ENCODE results near the gene WRNIP1.
"Not testable (repeated sequence)": the region's sequence is repeated elsewhere in the genome, so short reads cannot be mapped to it uniquely, and the experiment has no call there.

Gene WRNIP1

DNA sequence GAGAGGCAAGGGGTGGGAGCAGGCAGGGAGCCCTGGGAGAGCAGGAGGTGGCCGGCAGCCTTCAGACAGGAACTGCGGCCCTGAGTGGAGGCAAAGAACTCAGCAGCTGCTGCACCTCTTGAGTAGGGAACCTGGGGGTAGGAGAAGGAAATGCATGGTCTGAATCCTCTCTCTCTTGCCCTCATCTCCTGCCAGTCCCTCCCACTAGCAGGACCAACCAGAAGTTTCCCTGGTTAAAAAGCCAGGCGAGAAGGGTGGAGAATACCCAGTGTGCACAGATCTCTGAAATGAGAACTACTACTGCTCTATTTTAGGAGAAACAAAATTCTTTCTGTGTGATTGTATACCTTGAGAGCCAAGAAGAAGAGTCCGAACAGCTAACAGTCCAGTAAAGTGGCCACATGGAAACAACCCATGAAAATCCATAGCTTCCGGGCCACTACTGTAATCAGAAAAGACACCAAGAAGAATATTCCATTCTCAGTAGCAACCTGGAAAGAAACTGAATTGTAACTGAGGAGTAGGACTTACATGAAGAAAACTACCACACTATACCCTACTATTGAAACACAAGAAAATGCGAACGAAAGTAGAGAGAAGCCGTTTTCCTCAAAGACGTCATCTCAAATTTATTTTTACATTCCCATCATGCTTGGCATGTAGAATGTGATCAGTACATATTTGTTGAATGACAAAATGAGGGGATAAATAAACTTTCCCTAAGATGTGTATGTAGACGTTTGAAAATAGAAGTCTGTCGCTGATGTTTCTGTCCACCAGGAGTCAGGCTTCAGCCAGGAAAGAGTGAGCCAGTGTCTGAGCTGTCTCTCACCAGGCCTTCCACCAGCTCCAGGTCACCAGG lies 25.6 kb downstream of the WRNIP1 start:
- DNase-seq, result peak; percentile 85

DNA sequence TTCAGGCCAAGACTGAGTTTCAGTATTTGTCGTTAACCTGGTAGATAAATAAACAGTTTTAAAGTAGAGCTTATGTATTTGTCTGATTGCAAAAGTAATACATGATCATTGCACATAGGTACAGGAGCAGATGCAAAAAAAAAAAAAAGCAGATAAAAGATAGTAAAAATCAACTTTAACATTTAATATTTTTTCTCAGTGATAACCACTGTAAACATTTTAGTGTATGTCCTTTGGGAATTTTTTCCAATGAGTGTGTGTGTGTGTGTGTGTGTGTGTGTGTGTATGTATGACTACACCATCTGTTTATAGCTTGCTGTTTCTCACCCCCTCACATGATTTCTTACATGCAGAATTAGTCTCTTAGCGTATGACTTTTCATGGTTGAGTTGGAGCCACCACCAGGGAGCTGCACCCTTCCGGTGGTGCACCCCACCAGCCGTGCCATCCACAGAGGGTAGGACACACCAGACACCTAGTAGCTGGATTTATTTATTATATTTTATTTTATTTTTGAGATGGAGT lies 26.3 kb downstream of the WRNIP1 start:
- DNase-seq, result no peak

DNA sequence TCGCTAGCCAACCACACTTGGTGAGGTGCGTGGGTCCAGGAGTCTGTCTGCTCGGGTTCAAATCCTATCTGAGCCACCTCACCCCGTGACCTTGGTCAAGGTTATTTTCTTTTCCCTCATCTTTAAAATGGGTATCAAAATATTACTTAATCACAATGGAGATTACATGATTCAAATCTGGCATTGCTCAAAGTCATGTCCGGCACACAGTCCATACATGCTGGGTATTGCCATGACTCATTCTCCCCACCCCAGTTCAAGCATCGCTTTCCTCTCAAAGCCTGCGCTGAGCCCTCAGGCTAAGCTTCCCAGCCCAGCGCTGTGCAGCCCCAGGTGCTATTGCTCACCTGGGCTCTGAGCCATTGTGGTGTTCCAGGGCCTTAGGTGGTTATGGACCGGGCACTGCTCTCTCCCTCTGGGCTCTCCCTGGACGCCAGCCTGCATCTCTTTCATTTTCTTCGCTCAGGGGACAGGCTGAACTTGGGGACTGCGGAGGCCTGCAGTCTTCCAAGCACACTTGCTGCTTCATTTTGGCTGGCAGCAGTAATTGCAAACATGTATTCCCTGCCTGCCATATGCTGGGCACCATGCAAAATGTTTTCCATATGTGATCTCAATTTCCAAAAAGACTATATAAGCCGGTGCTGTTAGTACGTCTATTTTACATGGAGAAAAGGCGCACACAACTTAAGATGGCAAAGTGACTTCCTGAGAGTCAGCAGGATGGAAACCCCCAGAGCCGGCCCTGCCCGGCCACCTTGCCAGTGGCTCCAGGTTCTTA lies 27.3 kb downstream of the WRNIP1 start:
- DNase-seq, result no peak

DNA sequence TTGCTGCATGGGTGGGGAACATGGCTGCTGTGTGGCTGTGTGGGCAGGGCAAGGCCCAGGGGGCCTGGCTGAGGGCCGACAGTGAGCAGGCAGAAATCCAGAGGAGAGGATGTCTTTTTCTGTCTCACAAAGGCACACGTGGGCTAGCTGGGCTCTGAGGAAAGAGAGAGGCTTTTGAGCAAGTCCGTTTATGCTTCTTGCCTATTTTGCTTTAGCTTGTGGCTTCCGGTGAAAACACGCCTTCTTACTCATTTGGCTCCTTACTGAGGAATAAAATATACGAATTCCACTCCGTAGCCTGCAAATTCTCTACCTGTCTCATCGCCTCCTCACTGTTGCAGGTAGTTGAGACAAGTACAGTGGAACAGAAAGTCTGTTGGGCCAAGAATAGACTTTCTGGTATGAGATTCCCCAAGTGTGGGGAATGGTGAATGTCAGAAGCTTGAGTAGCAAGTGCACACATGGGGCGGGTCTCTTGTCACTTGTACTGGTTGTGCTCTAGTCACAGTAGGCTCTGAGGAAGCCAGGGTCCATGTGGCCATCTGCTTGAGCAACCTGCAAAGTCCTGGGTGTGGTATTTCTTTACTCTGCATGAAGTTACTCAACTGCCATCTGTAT lies 28.4 kb downstream of the WRNIP1 start:
- DNase-seq, result no peak

DNA sequence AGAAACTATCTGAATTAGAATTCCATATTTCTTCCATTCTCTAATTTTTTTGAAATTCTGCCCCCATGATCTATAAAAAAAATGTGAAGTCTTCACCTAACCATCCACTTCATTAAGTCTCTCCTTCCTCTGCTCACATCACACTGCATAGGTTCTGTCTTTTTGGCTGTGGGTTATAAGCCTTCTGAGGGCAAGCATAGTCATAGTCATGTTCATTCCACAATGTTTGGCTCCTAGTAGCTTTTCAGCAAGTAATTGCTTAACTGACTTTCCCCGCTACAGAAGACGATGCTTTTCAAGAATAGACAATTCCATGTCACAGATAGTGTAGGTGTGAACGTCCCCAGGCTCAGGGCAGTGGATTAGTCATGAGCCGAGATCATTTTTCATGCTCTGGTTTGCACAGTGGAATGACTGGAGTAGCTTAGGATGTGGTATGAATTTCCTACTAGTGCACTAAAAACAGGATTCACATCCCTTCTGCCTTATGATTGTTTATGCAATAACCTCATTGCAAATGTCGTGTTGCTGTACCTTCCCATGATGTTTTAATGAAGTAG lies 29.1 kb downstream of the WRNIP1 start:
- DNase-seq, result no peak

DNA sequence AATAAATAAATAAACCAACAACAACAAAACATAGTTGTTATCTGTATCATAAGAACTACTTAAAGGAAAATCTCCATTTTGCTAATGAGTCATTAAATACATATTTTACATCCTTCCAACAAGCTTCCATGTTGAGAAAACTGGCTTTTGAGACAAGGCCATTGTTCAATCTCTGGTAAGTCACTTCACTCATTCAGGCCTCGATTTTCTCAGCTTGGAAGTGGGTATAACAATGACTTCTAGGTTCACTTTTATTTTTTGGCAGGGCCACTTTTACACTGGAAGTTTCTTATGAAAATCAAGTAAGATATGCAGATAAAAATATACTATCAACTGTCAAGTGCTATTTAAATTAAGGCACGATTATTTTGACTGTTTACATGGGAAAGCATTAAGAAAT lies 30.0 kb downstream of the WRNIP1 start:
- DNase-seq, result no peak

DNA sequence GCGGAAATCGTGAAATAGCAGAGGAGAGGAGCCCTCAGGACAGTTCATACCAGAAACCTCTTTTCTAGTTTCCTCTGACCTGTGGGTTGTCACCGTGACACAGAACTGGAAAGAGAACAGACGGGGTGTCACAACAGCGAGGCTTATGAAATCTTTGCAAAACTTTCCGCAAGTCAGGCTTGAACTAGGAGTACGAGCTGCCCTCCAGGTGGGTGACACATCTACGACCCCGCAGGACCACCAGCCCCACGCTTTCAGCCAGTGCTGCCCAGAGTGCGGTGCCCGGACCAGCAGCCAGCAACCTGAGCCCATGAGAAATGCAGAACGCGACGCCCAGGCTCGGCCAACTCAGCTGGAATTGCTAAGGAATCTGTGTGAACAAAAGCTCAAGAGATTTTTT lies 30.8 kb downstream of the WRNIP1 start:
- no peak for DNase-seq

DNA sequence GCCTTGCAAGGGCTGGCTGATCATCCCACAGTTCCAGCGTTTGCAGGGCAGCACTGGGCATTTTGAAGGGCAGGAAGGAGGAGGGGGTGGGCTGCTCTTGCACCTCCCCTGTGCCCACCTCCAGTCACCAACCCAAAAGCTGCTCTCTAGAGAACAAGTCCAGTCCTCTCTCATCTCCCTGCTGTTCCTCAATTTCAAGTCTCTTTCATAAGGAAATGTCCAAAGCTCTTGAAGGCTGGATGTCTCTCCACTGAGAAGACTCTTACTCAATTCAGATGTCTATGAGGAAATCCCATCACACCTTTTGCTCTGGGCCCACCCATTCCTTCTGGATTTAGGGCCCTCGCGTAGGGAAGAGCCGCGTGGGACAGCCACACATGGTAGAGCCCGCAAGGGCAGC lies 31.7 kb downstream of the WRNIP1 start:
- DNase-seq, result no peak

DNA sequence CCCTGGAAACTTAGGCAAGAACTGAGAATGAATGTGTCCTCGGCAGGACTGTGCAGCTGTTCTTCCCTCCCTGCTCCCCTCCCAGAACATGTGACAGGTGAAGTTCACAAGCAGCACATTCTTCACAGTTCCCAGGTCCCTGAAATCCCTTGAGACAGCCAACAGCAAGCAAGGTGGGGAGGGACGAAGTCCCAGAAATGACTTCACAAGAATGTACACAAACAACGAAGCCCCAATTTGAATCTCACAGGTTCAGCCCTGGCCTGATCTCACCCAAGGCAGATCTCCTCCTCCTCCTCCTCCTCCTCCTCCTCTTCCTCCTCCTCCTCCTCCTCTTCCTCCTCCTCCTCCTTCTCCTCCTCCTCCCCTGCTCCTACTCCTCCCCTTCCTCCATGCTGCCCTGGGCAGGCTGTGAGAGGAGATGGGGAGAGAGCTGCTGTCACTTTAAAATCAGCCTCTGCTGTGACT lies 32.4 kb downstream of the WRNIP1 start:
- DNase-seq, result no peak

DNA sequence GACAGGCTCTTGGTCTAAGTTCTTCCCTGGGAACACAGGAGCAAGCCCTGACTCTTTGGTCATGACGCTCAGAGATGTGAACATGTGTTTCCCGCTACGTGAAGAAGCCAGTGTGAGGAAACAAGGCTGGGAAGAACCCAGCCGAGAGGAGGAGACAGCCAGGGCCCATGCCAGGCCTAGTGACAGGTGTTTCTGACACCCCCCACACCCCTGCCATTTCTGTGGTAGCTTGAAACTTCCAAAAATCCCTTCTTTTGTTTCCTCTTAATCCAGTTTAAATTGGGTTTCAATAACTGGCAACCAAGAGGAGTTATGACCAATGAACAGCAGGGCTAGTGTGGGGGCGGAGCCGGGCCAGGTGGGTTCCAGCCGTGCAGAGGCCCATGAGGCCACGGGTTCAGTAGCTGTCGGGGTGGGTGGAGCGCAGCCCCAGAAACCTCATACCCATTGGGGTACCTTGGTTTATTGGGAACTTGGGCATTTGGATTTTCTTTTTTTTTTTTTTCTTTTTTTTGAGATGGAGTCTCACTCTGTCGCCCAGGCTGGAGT lies 33.5 kb downstream of the WRNIP1 start:
- DNase-seq, result no peak

DNA sequence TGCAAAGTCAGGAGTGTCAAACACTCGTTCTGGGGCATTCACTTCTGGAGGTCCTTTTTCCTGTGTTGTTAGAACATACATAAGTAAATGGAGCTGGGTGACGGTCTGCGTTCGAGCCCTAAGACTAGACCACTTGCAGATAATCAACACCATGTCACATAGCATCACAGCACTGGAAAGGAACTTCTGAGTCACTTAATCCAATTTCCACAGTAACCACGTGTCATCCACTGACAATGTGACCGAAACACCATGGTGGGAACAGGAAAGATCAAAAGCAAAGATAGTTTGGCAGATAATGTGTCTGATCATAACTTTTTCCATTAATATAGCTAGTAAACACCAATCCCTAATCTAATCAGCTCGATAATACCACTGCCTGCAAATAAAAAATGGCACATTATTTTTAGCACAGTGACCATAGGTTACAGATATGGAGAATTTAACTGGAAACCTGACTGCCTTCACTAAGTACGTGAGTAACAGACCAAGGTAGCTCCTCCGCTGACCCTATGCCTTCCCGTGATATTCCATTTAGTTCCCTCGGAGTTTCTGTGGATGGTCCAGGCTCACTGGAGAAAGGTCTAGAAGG lies 34.8 kb downstream of the WRNIP1 start:
- DNase-seq, result no peak

DNA sequence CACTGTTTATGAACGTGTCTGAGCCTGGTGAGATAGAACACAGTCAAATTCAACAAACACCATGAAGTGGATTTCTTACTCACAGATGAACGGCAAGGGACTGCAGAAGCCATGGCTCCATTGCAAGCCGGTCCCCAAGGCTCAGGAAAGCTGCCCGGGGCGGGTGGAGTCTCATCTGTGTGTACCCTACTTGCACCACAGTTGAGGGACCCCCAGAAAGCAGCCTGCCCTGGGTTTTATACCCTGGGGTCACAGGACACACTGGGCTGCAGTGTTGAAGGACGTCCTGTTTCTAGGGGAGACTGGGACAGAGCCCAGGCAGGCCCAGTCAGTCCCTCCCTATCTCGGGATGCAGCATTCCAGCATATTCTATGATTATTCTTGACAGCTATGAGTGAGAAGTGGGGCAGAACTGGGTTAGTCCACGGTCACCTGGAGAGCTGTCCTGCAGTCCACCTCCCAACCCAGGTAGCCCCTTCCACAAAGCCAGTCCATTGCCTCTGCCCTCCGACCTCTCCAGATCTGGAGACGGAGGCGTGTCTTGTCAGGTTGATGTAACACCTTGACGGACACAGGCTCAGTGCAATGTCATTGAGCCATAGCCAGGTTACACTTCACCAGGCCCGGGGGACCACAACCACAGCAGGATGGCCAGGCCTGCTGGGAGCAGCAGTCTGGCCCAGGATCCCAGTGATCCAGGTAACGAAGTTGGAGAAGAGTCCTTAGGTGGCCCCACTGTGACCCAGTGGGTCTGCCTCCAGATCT lies 35.5 kb downstream of the WRNIP1 start:
- DNase-seq, result no peak

DNA sequence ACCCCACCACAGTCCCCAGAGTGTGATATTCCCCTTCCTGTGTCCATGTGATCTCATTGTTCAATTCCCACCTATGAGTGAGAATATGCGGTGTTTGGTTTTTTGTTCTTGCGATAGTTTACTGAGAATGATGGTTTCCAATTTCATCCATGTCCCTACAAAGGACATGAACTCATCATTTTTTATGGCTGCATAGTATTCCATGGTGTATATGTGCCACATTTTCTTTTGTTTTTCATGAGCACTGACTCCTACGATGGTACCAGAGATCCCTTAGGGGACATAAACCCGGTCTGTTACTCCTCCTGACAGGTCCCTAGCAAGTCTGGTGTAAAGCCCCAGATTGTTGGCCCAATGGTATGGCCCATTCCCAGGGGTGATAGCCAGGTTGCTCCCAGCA lies 36.5 kb downstream of the WRNIP1 start:
- DNase-seq, result not testable (repeated sequence)

DNA sequence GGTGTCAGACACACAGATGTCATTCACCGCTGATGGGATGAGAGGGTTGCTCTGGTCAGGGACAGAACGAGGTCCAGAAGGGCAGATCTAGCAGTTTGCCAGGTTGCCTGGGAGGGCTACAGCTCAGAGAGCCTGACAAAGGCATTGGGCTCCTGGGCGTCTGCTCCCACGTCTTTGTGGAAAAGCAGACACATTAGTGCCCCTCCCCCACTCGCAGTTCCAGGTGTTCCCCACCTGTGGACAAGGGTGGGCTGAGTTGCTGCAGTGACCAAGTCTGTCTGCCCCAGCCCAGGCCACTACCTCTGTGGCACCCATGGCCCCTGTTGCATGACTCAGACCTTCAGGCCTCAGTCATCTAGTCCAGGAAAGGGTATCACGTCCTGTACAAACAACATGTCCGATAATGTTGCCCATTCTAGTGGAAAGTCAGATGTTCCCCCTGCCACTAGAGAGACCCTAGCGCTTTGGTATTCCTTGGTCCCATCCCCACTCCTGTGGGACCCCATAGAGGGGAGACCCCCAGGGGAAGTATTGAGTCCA lies 37.4 kb downstream of the WRNIP1 start:
- no peak for DNase-seq

DNA sequence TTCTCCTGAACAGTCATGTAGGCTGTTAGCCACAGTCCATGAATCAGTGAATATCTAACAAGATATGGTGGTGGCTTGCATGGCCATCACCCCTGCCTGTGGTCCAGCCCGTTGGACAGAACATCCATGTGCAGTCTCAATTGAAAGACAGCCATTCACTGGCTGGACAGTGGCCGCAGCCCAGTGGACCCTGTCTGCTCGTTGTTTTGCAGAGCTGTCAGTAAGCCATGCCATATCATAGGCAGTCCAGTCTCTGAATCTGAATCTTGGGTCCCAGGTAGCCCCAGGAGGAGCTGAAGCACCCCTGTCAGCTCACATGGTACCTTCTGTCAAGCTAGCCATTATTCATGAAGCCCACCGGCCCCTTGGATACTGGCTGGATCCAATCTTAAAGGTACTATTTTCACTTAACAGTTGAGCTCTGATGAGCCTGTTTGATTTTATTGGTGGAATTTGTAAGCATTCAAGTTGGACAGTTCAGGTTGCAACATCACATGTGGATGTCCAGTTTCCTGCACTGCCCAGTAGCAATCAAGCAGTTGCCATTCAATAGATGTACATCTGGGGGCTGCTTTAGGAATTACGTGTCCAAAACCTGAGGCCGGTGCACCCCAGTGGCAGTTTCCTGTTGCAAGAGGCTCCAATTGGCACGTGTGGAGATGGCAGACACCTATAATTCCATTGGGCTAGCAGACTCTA lies 38.7 kb downstream of the WRNIP1 start:
- no peak for DNase-seq

DNA sequence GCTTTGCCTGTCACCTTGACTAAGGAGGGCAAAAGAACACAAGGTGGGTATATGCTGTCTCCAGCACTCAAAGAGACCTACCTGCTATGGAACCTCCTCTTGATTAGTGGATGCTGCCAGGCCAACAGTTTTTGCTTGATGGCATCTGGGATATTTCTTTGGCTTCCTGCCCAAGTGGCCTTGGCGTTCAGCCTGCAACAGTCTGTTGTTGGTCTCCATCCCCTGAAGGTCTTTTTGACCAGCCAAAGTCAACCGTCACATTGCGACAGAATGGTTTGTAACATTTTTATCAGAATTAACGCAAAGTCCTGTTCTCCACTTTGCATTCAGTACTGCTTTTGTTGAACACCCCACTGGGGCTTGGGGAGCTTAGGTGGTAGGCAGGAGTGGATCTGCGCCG lies 39.3 kb downstream of the WRNIP1 start:
- no peak for DNase-seq

DNA sequence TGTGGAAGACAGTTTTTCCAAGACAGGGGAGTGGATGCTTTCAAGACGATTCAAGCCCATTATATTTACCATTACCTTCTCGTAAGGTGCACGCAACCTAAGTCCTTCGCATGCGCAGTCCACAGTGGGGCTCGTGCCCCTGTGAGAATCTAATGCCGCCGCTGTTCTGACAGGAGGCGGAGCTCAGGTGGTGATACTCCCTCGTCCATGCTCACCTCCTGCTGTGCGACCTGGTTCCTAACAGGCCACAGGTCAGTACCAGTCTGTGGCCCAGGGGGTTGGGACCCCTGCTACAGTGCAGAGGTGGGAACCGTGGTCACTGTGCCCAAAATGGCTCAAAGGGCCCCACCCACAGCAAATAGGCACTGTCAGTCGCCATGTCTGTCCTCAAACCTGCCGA lies 39.8 kb downstream of the WRNIP1 start:
- DNase-seq, result no peak

DNA sequence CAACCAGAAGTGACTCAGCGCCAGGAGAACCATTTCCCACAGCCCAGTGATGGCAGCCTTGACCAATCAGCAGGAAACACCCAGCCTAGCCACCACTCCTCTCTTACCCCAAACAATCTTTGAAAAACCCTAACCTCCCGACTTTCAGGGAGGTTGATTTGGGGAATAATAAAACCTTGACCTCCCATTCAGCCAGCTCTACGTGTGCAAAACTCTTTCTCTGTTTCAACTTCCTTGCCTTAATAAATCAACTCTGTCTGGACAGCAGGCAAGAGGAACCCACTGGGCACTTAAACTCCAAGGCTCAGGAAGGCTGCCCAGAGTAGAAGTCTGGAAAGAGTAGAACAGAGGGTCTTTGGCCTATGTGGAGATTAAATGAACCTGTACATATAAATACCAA lies 41.5 kb downstream of the WRNIP1 start:
- no peak for DNase-seq

DNA sequence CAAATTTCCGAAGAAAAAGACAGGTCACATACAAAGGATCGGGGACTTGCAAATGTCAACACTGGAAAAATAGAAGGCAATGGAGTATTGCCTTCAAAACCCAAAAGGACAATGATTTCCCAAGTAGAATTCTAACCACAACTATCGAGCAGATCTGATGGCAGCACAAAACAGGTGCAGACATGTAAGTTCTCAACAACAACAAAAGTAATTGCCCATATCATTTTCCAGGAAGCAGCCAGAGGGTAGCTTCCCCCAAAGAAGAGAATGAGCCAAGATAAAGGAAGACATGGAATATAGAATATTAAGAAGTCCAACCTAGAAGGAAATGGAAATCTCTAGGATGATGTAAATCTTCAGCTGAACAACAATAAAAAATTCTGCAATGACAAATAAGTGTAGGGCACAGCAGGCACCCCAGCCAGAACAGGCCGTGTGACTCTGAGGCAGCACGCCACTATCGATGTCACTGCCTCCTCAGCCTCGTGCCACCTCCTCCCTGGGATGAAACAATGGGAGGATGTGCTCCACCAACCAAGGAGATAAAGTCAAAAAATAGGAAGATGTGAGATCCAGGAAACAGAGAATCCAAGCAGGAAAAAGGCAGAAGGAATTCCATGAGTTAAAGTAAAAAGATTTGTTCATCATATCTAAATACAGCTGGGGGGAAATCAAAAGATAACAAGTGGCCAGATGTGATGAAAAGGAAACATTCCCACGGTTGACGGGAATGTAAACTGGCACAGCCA lies 42.3 kb downstream of the WRNIP1 start:
- no peak for DNase-seq

DNA sequence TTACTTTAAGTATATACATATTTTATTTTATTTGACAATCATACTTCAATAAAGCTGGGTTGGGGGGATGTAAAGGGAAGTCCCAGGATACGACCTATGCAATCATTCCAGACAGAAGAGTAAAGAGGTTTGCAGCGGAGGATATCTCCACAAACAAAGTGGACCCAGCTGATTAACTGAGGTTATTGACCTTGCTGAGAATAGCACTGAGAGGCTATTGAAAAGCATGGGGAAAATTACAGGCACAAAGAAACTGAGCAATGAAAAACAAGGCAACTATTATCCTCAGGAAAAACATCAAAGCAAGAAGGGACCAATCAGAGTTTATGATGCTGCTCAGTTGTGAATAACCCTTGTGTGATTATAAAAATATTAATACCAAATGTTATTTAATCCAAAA lies 43.8 kb downstream of the WRNIP1 start:
- DNase-seq, result no peak
